Hepatocyte (in vitro differentiated cells): ENCODE results near the gene ADGRL3. TPM values are rescaled to one million over a fixed set of nuclear protein-coding genes. Genes with fewer than 3 reads are reported as not detected.
"Not testable (repeated sequence)": the region's sequence is repeated elsewhere in the genome, so short reads cannot be mapped to it uniquely, and the experiment has no call there.

Source experiments
- DNase-seq: peaks from one replicate; pipeline ENCODE4 v3.0.0-alpha.2; 2016; ENCODE audit warnings: low spot score
- H2AFZ ChIP-seq: fragments of 200-600 bp; sonication (generic); 2 replicates; pipeline ENCODE4 v1.6.0; 2016; ENCODE audit warnings: antibody characterized with exemption, mild to moderate bottlenecking
- H3K27ac ChIP-seq: fragments of 200-600 bp; sonication (generic); 2 replicates; pipeline ENCODE4 v1.5.1; 2016; ENCODE audit warnings: mild to moderate bottlenecking
- H3K27me3 ChIP-seq: fragments of 200-600 bp; sonication (generic); 2 replicates; pipeline ENCODE4 v1.6.1; 2016
- H3K36me3 ChIP-seq: fragments of 200-600 bp; sonication (generic); replicated peaks from 2 replicates; pipeline ENCODE4 v1.5.1; 2016; ENCODE audit warnings: low read depth; ENCODE audit not compliant: insufficient read depth
- H3K4me1 ChIP-seq: fragments of 200-600 bp; sonication (generic); 2 replicates; pipeline ENCODE4 v1.5.1; 2016; ENCODE audit warnings: mild to moderate bottlenecking, moderate library complexity; ENCODE audit not compliant: insufficient read depth
- H3K4me2 ChIP-seq: fragments of 200-600 bp; sonication (generic); 2 replicates; pipeline ENCODE4 v1.6.0; 2016
- H3K4me3 ChIP-seq: fragments of 200-600 bp; sonication (generic); 2 replicates; pipeline ENCODE4 v1.5.1; 2016; ENCODE audit warnings: mild to moderate bottlenecking
- H3K79me2 ChIP-seq: fragments of 200-600 bp; sonication (generic); 2 replicates; pipeline ENCODE4 v1.6.0; 2017; ENCODE audit warnings: mild to moderate bottlenecking
- H3K9me2 ChIP-seq: fragments of 200-600 bp; sonication (generic); replicated peaks from 2 replicates; pipeline ENCODE4 v1.6.0; 2017; ENCODE audit warnings: mild to moderate bottlenecking; ENCODE audit not compliant: insufficient read depth
- H3K9me3 ChIP-seq: fragments of 200-600 bp; sonication (generic); 2 replicates; pipeline ENCODE4 v1.5.1; 2016; ENCODE audit warnings: low read depth, mild to moderate bottlenecking
- H4K20me1 ChIP-seq: fragments of 200-600 bp; sonication (generic); 2 replicates; pipeline ENCODE4 v1.6.0; 2016; ENCODE audit warnings: mild to moderate bottlenecking; ENCODE audit not compliant: insufficient read depth, poor library complexity, severe bottlenecking
- CTCF ChIP-seq: fragments of 200-600 bp; sonication (generic); IDR thresholded peaks from 2 replicates; pipeline ENCODE4 v1.5.1; 2016; ENCODE audit warnings: antibody characterized with exemption, mild to moderate bottlenecking; ENCODE audit not compliant: poor library complexity
- EZH2 ChIP-seq: fragments of 200-600 bp; sonication (generic); IDR thresholded peaks from 2 replicates; pipeline ENCODE4 v1.6.1; 2016; ENCODE audit warnings: antibody characterized with exemption, mild to moderate bottlenecking, borderline replicate concordance
- EZH2phosphoT487 ChIP-seq: fragments of 200-600 bp; sonication (generic); IDR thresholded peaks from one replicate; pipeline ENCODE4 v1.6.1; 2018; ENCODE audit warnings: antibody characterized with exemption, mild to moderate bottlenecking, low read depth, moderate library complexity; ENCODE audit not compliant: unreplicated experiment, severe bottlenecking
- WGBS: methylation state at CpG from one replicate; pipeline ENCODE4 v1.1.6; 2016; ENCODE audit warnings: low lambda C conversion rate; ENCODE audit errors: missing lambda C conversion rate; 5-methylcytosine and 5-hydroxymethylcytosine counted together
- polyA plus RNA-seq: library from polyadenylated mRNA; unstranded; fragments of >200 nt; fragmentation: Nextera tagmentation; extraction: Ambion mirVana; gene quantifications from 2 replicates; pipeline ENCODE4 v1.2.1, GENCODE V29; 2016
- total RNA-seq: library from RNA; depleted of rRNA; stranded (reverse); fragments of >200 nt; gene quantifications from 2 replicates; pipeline ENCODE4 v1.2.3, GENCODE V29; 2014

ADGRL3 gene
- total and polyA plus RNA-seq, 2 experiments from 2014 or later = 4.4 to 21.2 TPM

- Histone ChIP-seq H3K36me3 (no peaks in the 10 kb centered on the region), H3K79me2 (no peaks in the 10 kb centered on the region), H4K20me1 (peaks cover 3% of the 10 kb centered on the region), H3K27me3 (no peaks in the 10 kb centered on the region), H3K27ac (no peak overlapping the region), H2AFZ (no peak overlapping the region), H3K9me3 (no peaks in the 10 kb centered on the region), H3K4me1 (no peaks in the 10 kb centered on the region), H3K4me2 (no peak overlapping the region), H3K9me2 (no peaks in the 10 kb centered on the region), H3K4me3 (no peak overlapping the region)
- WGBS = 85% methylated on average over 1 of the region's 1 CpG
- DNase-seq = no peak
- TF ChIP-seq CTCF (no peak), EZH2phosphoT487 (no peak), EZH2 (no peak)
Measured at GRCh38 chr4:61379406-61379805, 179.3 kb downstream of the ADGRL3 start.

GRCh38 chr4:61380865-61381264, 180.7 kb downstream of the ADGRL3 start:
- Histone ChIP-seq H3K9me2 (no peaks in the 10 kb centered on the region), H3K79me2 (no peaks in the 10 kb centered on the region), H4K20me1 (peaks cover 3% of the 10 kb centered on the region), H3K27ac (no peak overlapping the region), H3K4me2 (no peak overlapping the region), H3K4me1 (no peaks in the 10 kb centered on the region), H3K9me3 (no peaks in the 10 kb centered on the region), H2AFZ (no peak overlapping the region), H3K36me3 (no peaks in the 10 kb centered on the region), H3K27me3 (no peaks in the 10 kb centered on the region), H3K4me3 (no peak overlapping the region)
- no peak for DNase-seq
- TF ChIP-seq CTCF (no peak), EZH2 (no peak), EZH2phosphoT487 (no peak)
- 86% methylated on average over 2 of the region's 2 CpGs for WGBS

- Histone ChIP-seq H3K4me2 (no peak overlapping the region), H3K27ac (no peak overlapping the region), H3K9me2 (no peaks in the 10 kb centered on the region), H3K27me3 (no peaks in the 10 kb centered on the region), H3K79me2 (no peaks in the 10 kb centered on the region), H2AFZ (no peak overlapping the region), H3K4me1 (no peaks in the 10 kb centered on the region), H3K36me3 (no peaks in the 10 kb centered on the region), H3K4me3 (no peak overlapping the region), H3K9me3 (no peaks in the 10 kb centered on the region), H4K20me1 (peaks cover 3% of the 10 kb centered on the region)
- 76% methylated on average over 4 of the region's 4 CpGs for WGBS
- TF ChIP-seq EZH2 (no peak), CTCF (no peak), EZH2phosphoT487 (no peak)
- DNase-seq = no peak
Measured at GRCh38 chr4:61385256-61385655, 185.1 kb downstream of the ADGRL3 start.

GRCh38 chr4:61387372-61387771, 187.2 kb downstream of the ADGRL3 start:
- not testable (repeated sequence) for H3K9me2 ChIP-seq, H2AFZ ChIP-seq, H3K27ac ChIP-seq, H3K4me1 ChIP-seq, H3K9me3 ChIP-seq, H4K20me1 ChIP-seq, DNase-seq, H3K36me3 ChIP-seq, H3K4me3 ChIP-seq, H3K27me3 ChIP-seq, H3K4me2 ChIP-seq, H3K79me2 ChIP-seq
- 60% methylated on average over 7 of the region's 7 CpGs for WGBS
